HepG2 (cell line): ENCODE results near the gene UBE3B. TPM values are rescaled to one million over a fixed set of nuclear protein-coding genes. Genes with fewer than 3 reads are reported as not detected.

ENCODE experiments used
- GMEB1 ChIP-seq: sonication (generic); formaldehyde crosslinking; IDR thresholded peaks from 2 replicates; pipeline ENCODE4 v1.5.1; 2020; ENCODE audit warnings: missing genetic modification reagents, mild to moderate bottlenecking, borderline replicate concordance
- KDM6A ChIP-seq: IDR thresholded peaks from 2 replicates; pipeline ENCODE4 v1.6.1; 2016; ENCODE audit warnings: low read depth
- MED8 ChIP-seq: sonication (generic); formaldehyde crosslinking; IDR thresholded peaks from 2 replicates; pipeline ENCODE4 v1.8.1; 2023; ENCODE audit warnings: mild to moderate bottlenecking, missing genetic modification reagents; ENCODE audit not compliant: insufficient replicate concordance
- NCOA1 ChIP-seq: sonication (generic); formaldehyde crosslinking; IDR thresholded peaks from 2 replicates; pipeline ENCODE4 v1.9.0; 2021; ENCODE audit warnings: missing genetic modification reagents
- NFIB ChIP-seq: sonication (generic); formaldehyde crosslinking; IDR thresholded peaks from 2 replicates; pipeline ENCODE4 v1.9.0; 2021; ENCODE audit warnings: missing genetic modification reagents, mild to moderate bottlenecking, borderline replicate concordance
- SP1 ChIP-seq, 2 experiments: fragments of 450-650 bp in 1 of 2; sonication (generic) in 1 of 2; formaldehyde crosslinking in 1 of 2; IDR thresholded peaks; 2 replicates each; pipeline versions ENCODE4 v1.4.0 to v1.6.1; 2016 to 2020; ENCODE audit warnings: missing genetic modification reagents in 1 of 2
- USF2 ChIP-seq, 2 experiments: sonication (generic) in 1 of 2; formaldehyde crosslinking in 1 of 2; IDR thresholded peaks; 2 replicates each; pipeline versions ENCODE4 v1.5.1 to v1.6.1; 2011 to 2020; ENCODE audit warnings: borderline replicate concordance in 1 of 2, low read depth in 1 of 2, low read length in 1 of 2, mild to moderate bottlenecking in 1 of 2, missing genetic modification reagents in 1 of 2, moderate library complexity in 1 of 2
- ZBTB14 ChIP-seq: sonication (generic); formaldehyde crosslinking; IDR thresholded peaks from 2 replicates; pipeline ENCODE4 v1.4.0; 2020; ENCODE audit warnings: missing genetic modification reagents
- ZNF142 ChIP-seq: sonication (generic); formaldehyde crosslinking; IDR thresholded peaks from 2 replicates; pipeline ENCODE4 v1.4.0; 2020; ENCODE audit warnings: missing genetic modification reagents
- ZNF362 ChIP-seq: sonication (generic); formaldehyde crosslinking; IDR thresholded peaks from 2 replicates; pipeline ENCODE4 v1.4.0; 2020; ENCODE audit warnings: missing genetic modification reagents, mild to moderate bottlenecking, borderline replicate concordance
- ZNF740 ChIP-seq: sonication (generic); formaldehyde crosslinking; IDR thresholded peaks from 2 replicates; pipeline ENCODE4 v1.4.0; 2020; ENCODE audit warnings: missing genetic modification reagents
- ZNF773 ChIP-seq: sonication (generic); formaldehyde crosslinking; IDR thresholded peaks from 2 replicates; pipeline ENCODE4 v1.4.0; 2020; ENCODE audit warnings: missing genetic modification reagents, borderline replicate concordance
- polyA plus RNA-seq, 8 experiments: library from polyadenylated mRNA; depleted of rRNA in 3 of 8; stranded (reverse) in 7 of 8; unstranded in 1 of 8; fragments of >200 nt; fragmentation: Illumina TruSeq in 4 of 8; extraction: Trizol in 4 of 8; gene quantifications; 2 replicates each; pipeline versions ENCODE4 v1.2.1 to v1.2.3, GENCODE V29; 2011 to 2016; ENCODE audit warnings: low read depth in 4 of 8, missing spikeins in 1 of 8, mixed read lengths in 1 of 8; ENCODE audit not compliant: insufficient read depth in 1 of 8
- total RNA-seq, 5 experiments: library from RNA; depleted of rRNA; stranded (reverse); fragments of >200 nt; fragmentation: Illumina TruSeq; extraction: Trizol; gene quantifications; 2 replicates each; pipeline ENCODE4 v1.2.3, GENCODE V29; 2016; ENCODE audit warnings: low read depth in 1 of 5

The UBE3B gene
- total and polyA plus RNA-seq, 2 of the 13 experiments (the other 11 are each of a cell fraction or from before 2014, with no cell fraction given): 22.7 to 25.3 TPM

- no peak for TF ChIP-seq GMEB1
- peak; percentile 61; the same call in 1 of the 2 replicates for TF ChIP-seq ZNF740 (CRISPR knock-in tag)
- peak; percentile 77 for TF ChIP-seq KDM6A (CRISPR knock-in tag)
- no peak for TF ChIP-seq ZNF142 (CRISPR knock-in tag)
- no peak for TF ChIP-seq ZNF362
- TF ChIP-seq USF2 (IDR thresholded peaks at IDR 0.05; ENCODE audit: low read depth, low read length): no peak
- TF ChIP-seq USF2 (CRISPR knock-in tag; IDR thresholded peaks at IDR 0.05; ENCODE audit: borderline replicate concordance): no peak
- TF ChIP-seq SP1 (IDR thresholded peaks at IDR 0.05): no peak
- no peak for TF ChIP-seq SP1 (CRISPR knock-in tag; IDR thresholded peaks at IDR 0.05)
- TF ChIP-seq ZNF773: no peak
- TF ChIP-seq NFIB (CRISPR knock-in tag): no peak
- TF ChIP-seq MED8 (CRISPR knock-in tag): no peak
- TF ChIP-seq ZBTB14: no peak
- no peak for TF ChIP-seq NCOA1 (CRISPR knock-in tag)
These were observed 17.0 kb downstream of the UBE3B start (continued) for GRCh38 chr12:109494348-109494881.
